ENCODE results near the gene KIF5C.
A peak's percentile ranks its signal among the peaks of the same experiment; 100 is the strongest.
"Not testable (repeated sequence)": the region's sequence is repeated elsewhere in the genome, so short reads cannot be mapped to it uniquely, and the experiment has no call there.

The KIF5C gene

GRCh38 chr2:148955798-148956197, 80.8 kb downstream of the KIF5C start:
- DNase-seq (ENCODE audit: extremely low spot score, insufficient read length, low read depth) (no peak), FAIRE-seq (no peak)

- FAIRE-seq (no peak), DNase-seq (ENCODE audit: extremely low spot score, insufficient read length, low read depth) (no peak)
These were observed 82.0 kb downstream of the KIF5C start for GRCh38 chr2:148957023-148957422.

- DNase-seq (ENCODE audit: extremely low spot score, insufficient read length, low read depth) (no peak), FAIRE-seq (no peak)
These were observed 84.7 kb downstream of the KIF5C start for GRCh38 chr2:148959745-148960144.

GRCh38 chr2:148960483-148960882, 85.5 kb downstream of the KIF5C start:
- FAIRE-seq, result no peak
- no peak for DNase-seq (ENCODE audit: extremely low spot score, insufficient read length, low read depth)

GRCh38 chr2:148963461-148963860, 88.4 kb downstream of the KIF5C start:
- DNase-seq (ENCODE audit: extremely low spot score, insufficient read length, low read depth) (no peak), FAIRE-seq (no peak)

- no peak for DNase-seq (ENCODE audit: extremely low spot score, insufficient read length, low read depth)
- FAIRE-seq, result no peak
These were observed 90.8 kb downstream of the KIF5C start for GRCh38 chr2:148965623-148966437.

- DNase-seq (ENCODE audit: extremely low spot score, insufficient read length, low read depth) (no peak), FAIRE-seq (no peak)
These were observed 91.4 kb downstream of the KIF5C start for GRCh38 chr2:148966438-148966758.

- FAIRE-seq (no peak), DNase-seq (ENCODE audit: extremely low spot score, insufficient read length, low read depth) (no peak)
These were observed 92.0 kb downstream of the KIF5C start for GRCh38 chr2:148967056-148967455.

GRCh38 chr2:148967578-148967977, 92.6 kb downstream of the KIF5C start:
- no peak for DNase-seq (ENCODE audit: extremely low spot score, insufficient read length, low read depth)
- no peak for FAIRE-seq

- DNase-seq (ENCODE audit: extremely low spot score, insufficient read length, low read depth) (no peak), FAIRE-seq (no peak)
These were observed 93.3 kb downstream of the KIF5C start for GRCh38 chr2:148968301-148968700.

- DNase-seq (ENCODE audit: extremely low spot score, insufficient read length, low read depth), result no peak
- no peak for FAIRE-seq
These were observed 93.8 kb downstream of the KIF5C start for GRCh38 chr2:148968776-148969319.

- FAIRE-seq, result no peak
These were observed 94.6 kb downstream of the KIF5C start for GRCh38 chr2:148969659-148970061.

GRCh38 chr2:148970385-148970784, 95.4 kb downstream of the KIF5C start:
- no peak for FAIRE-seq
- DNase-seq (ENCODE audit: extremely low spot score, insufficient read length, low read depth), result no peak

More at GRCh38 chr2:148969659-148970061, 94.6 kb downstream of the KIF5C start:
- no peak for DNase-seq (ENCODE audit: extremely low spot score, insufficient read length, low read depth)

GRCh38 chr2:148971547-148971946, 96.5 kb downstream of the KIF5C start:
- FAIRE-seq (peak; percentile 62), DNase-seq (ENCODE audit: extremely low spot score, insufficient read length, low read depth) (peak; percentile 7)

- FAIRE-seq (no peak), DNase-seq (ENCODE audit: extremely low spot score, insufficient read length, low read depth) (no peak)
These were observed 99.1 kb downstream of the KIF5C start for GRCh38 chr2:148974095-148974494.

GRCh38 chr2:148978026-148978685, 103.1 kb downstream of the KIF5C start:
- no peak for DNase-seq (ENCODE audit: extremely low spot score, insufficient read length, low read depth)

GRCh38 chr2:148978706-148979105, 103.7 kb downstream of the KIF5C start:
- DNase-seq (ENCODE audit: extremely low spot score, insufficient read length, low read depth), result no peak
- no peak for FAIRE-seq

More at GRCh38 chr2:148978026-148978685, 103.1 kb downstream of the KIF5C start:
- no peak for FAIRE-seq

GRCh38 chr2:148979164-148979918, 104.3 kb downstream of the KIF5C start:
- FAIRE-seq (no peak), DNase-seq (ENCODE audit: extremely low spot score, insufficient read length, low read depth) (no peak)

GRCh38 chr2:148979919-148980277, 104.9 kb downstream of the KIF5C start:
- DNase-seq (ENCODE audit: extremely low spot score, insufficient read length, low read depth) (no peak), FAIRE-seq (no peak)

- not testable (repeated sequence) for FAIRE-seq
These were observed 105.5 kb downstream of the KIF5C start for GRCh38 chr2:148980496-148980895.

GRCh38 chr2:148981324-148981723, 106.3 kb downstream of the KIF5C start:
- DNase-seq (ENCODE audit: extremely low spot score, insufficient read length, low read depth), result no peak
- FAIRE-seq, result no peak

More at GRCh38 chr2:148980496-148980895, 105.5 kb downstream of the KIF5C start:
- not testable (repeated sequence) for DNase-seq (ENCODE audit: extremely low spot score, insufficient read length, low read depth)
